ENCODE measurements around the gene ORMDL1. TPM values are rescaled to one million over a fixed set of nuclear protein-coding genes. Genes with fewer than 3 reads are reported as not detected.

ORMDL1 gene
- 100 to 1,000 TPM in 3 of 4 donors, 10 to 100 TPM in 1; 88.4 to 109 (median 103) TPM for polyA plus RNA-seq (ENCODE audit: insufficient read length in 4 of 4)

GRCh38 chr2:189783927-189784867 is at the start of gene ORMDL1, which contains the start of gene PMS1:
Gene ORMDL1 (minus strand): TSS chr2:189784339. CDS start chr2:189782595, 1,744 bp downstream.
Gene PMS1 (plus strand): TSS chr2:189784450. CDS start chr2:189791810, 7,360 bp downstream.
- peak; percentile 90 to 95 (median 90) for DNase-seq (ENCODE audit: low read depth in 4 of 4, low spot score in 3 of 4)

GRCh38 chr2:189830510-189830909 is 46.4 kb upstream of the ORMDL1 start:
- no peak for DNase-seq (ENCODE audit: low read depth in 4 of 4, low spot score in 3 of 4)

- no peak for DNase-seq (ENCODE audit: low read depth in 4 of 4, low spot score in 3 of 4)
Observed at GRCh38 chr2:189829102-189829833, 45.1 kb upstream of the ORMDL1 start.

- no peak for DNase-seq (ENCODE audit: low read depth in 4 of 4, low spot score in 3 of 4)
Observed at GRCh38 chr2:189826039-189826438, 41.9 kb upstream of the ORMDL1 start.

GRCh38 chr2:189824694-189825396 is 40.7 kb upstream of the ORMDL1 start:
- no peak for DNase-seq (ENCODE audit: low read depth in 4 of 4, low spot score in 3 of 4)

- no peak for DNase-seq (ENCODE audit: low read depth in 4 of 4, low spot score in 3 of 4)
Observed at GRCh38 chr2:189821953-189822748, 38.0 kb upstream of the ORMDL1 start.

GRCh38 chr2:189819297-189819704 is 35.2 kb upstream of the ORMDL1 start:
- DNase-seq (ENCODE audit: low read depth in 4 of 4, low spot score in 3 of 4): no peak

- no peak for DNase-seq (ENCODE audit: low read depth in 4 of 4, low spot score in 3 of 4)
Observed at GRCh38 chr2:189818249-189819038, 34.3 kb upstream of the ORMDL1 start.

GRCh38 chr2:189803431-189803830 is 19.3 kb upstream of the ORMDL1 start:
- DNase-seq (ENCODE audit: low read depth in 4 of 4, low spot score in 3 of 4): no peak

GRCh38 chr2:189802396-189802912 is 18.3 kb upstream of the ORMDL1 start:
- DNase-seq (ENCODE audit: low read depth in 4 of 4, low spot score in 3 of 4): no peak

GRCh38 chr2:189799531-189799930 is 15.4 kb upstream of the ORMDL1 start:
- DNase-seq (ENCODE audit: low read depth in 4 of 4, low spot score in 3 of 4): no peak

- DNase-seq (ENCODE audit: low read depth in 4 of 4, low spot score in 3 of 4): no peak
Observed at GRCh38 chr2:189799030-189799331, 14.8 kb upstream of the ORMDL1 start.

GRCh38 chr2:189798312-189799029 is 14.3 kb upstream of the ORMDL1 start:
- DNase-seq (ENCODE audit: low read depth in 4 of 4, low spot score in 3 of 4): no peak

GRCh38 chr2:189797902-189798301 is 13.8 kb upstream of the ORMDL1 start:
- no peak for DNase-seq (ENCODE audit: low read depth in 4 of 4, low spot score in 3 of 4)

GRCh38 chr2:189794310-189794709 is 10.2 kb upstream of the ORMDL1 start:
- DNase-seq (ENCODE audit: low read depth in 4 of 4, low spot score in 3 of 4): no peak

GRCh38 chr2:189791338-189792042 is 7.4 kb upstream of the ORMDL1 start:
- DNase-seq (ENCODE audit: low read depth in 4 of 4, low spot score in 3 of 4): no peak

- DNase-seq (ENCODE audit: low read depth in 4 of 4, low spot score in 3 of 4): peak in 3 of 4 donors; percentile 24 to 37 (median 25)
Observed at GRCh38 chr2:189783451-189783926, 650 bp downstream of the ORMDL1 start.
